ENCODE measurements around the gene DOCK2. TPM values are rescaled to one million over a fixed set of nuclear protein-coding genes. Genes with fewer than 3 reads are reported as not detected.

The DOCK2 gene
- total and polyA plus RNA-seq, 9 of the 15 experiments (the other 6 are each of a cell fraction or from before 2014, with no cell fraction given): 4.5 to 42.6 (median 20.5) TPM

GRCh38 chr5:170126061-170126460 lies 489.0 kb downstream of the DOCK2 start (continued):
- TF ChIP-seq ID3 (CRISPR knock-in tag; IDR thresholded peaks at IDR 0.05): no peak
- TF ChIP-seq ID3 (tag; IDR thresholded peaks at IDR 0.05): no peak
- TF ChIP-seq TEAD1 (CRISPR knock-in tag; IDR thresholded peaks at IDR 0.05): no peak
- TF ChIP-seq ETS2 (tag; IDR thresholded peaks at IDR 0.05; ENCODE audit: borderline replicate concordance, poor library complexity, severe bottlenecking): no peak
- no peak for TF ChIP-seq ZNF197 (CRISPR knock-in tag; IDR thresholded peaks at IDR 0.05; ENCODE audit: low read depth)
- TF ChIP-seq ZBTB26 (CRISPR knock-in tag; IDR thresholded peaks at IDR 0.05): no peak
- TF ChIP-seq E4F1 (CRISPR knock-in tag; IDR thresholded peaks at IDR 0.05; ENCODE audit: borderline replicate concordance): no peak
- TF ChIP-seq TAF9B (IDR thresholded peaks at IDR 0.05; ENCODE audit: partially characterized antibody): no peak
- no peak for TF ChIP-seq EHMT2 (IDR thresholded peaks at IDR 0.05)

Data from K562 (cell line).